Neutrophil (primary cell): ENCODE results near the gene NSUN7.

Experiments
- H3K27ac ChIP-seq: fragments of 200-600 bp; sonication (generic); 2 replicates; pipeline ENCODE4 v1.5.1; 2016; ENCODE audit warnings: mild to moderate bottlenecking, moderate library complexity
- H3K27me3 ChIP-seq: fragments of 200-600 bp; sonication (generic); 2 replicates; pipeline ENCODE4 v1.6.0; 2016; ENCODE audit warnings: mild to moderate bottlenecking
- H3K36me3 ChIP-seq: fragments of 200-600 bp; sonication (generic); 2 replicates; pipeline ENCODE4 v1.5.1; 2017
- H3K4me1 ChIP-seq, 2 experiments: fragments of 200-600 bp in 1 of 2; sonication (generic) in 1 of 2; 1 replicate in 1 of 2; 2 replicates in 1 of 2; pipeline versions ENCODE4 v1.5.1 to v1.6.1; 2013 to 2016; ENCODE audit warnings: low read depth in 1 of 2, low read length in 1 of 2, mild to moderate bottlenecking in 1 of 2, moderate library complexity in 1 of 2; ENCODE audit not compliant: control insufficient read depth in 1 of 2, insufficient read depth in 1 of 2
- H3K4me3 ChIP-seq, 2 experiments: fragments of 200-600 bp in 1 of 2; sonication (generic) in 1 of 2; 1 replicate in 1 of 2; 2 replicates in 1 of 2; pipeline ENCODE4 v1.5.1; 2013 to 2016; ENCODE audit warnings: low read depth in 1 of 2, low read length in 1 of 2, mild to moderate bottlenecking in 1 of 2, moderate library complexity in 1 of 2
- H3K9me3 ChIP-seq: fragments of 200-600 bp; sonication (generic); 2 replicates; pipeline ENCODE4 v1.5.1; 2016
- CTCF ChIP-seq: fragments of 200-600 bp; sonication (generic); IDR thresholded peaks from 2 replicates; pipeline ENCODE4 v1.5.1; 2016; ENCODE audit warnings: antibody characterized with exemption

NSUN7 gene

GRCh38 chr4:40729555-40729954 is 20.2 kb upstream of the NSUN7 start:
- no peak for TF ChIP-seq CTCF
- Histone ChIP-seq H3K27me3 (no peaks in the 10 kb centered on the region), H3K27ac (peak overlapping the region; percentile 98), H3K4me3 (peak overlapping the region; percentile 7 to 19), H3K36me3 (no peaks in the 10 kb centered on the region), H3K9me3 (no peaks in the 10 kb centered on the region), H3K4me1 (peaks cover 53 to 55% of the 10 kb centered on the region in 2 experiments)

GRCh38 chr4:40730091-40730679 is 19.6 kb upstream of the NSUN7 start:
- H3K4me1 ChIP-seq: peaks cover 56% of the 10 kb centered on the region in 2 experiments
- H3K4me3 ChIP-seq: peak overlapping the region; percentile 7 to 19
- H3K27me3 ChIP-seq: no peaks in the 10 kb centered on the region
- H3K27ac ChIP-seq: peak overlapping the region; percentile 98
- H3K36me3 ChIP-seq: no peaks in the 10 kb centered on the region
- no peaks in the 10 kb centered on the region for H3K9me3 ChIP-seq
- no peak for TF ChIP-seq CTCF

GRCh38 chr4:40731361-40731760 is 18.4 kb upstream of the NSUN7 start:
- H3K27me3 ChIP-seq: no peaks in the 10 kb centered on the region
- peak overlapping the region; percentile 98 for H3K27ac ChIP-seq
- peak overlapping the region; percentile 55 to 57 for H3K4me3 ChIP-seq
- TF ChIP-seq CTCF: no peak
- H3K36me3 ChIP-seq: no peaks in the 10 kb centered on the region
- H3K9me3 ChIP-seq: no peaks in the 10 kb centered on the region
- H3K4me1 ChIP-seq: peaks cover 56% of the 10 kb centered on the region in 2 experiments

- Histone ChIP-seq H3K4me1 (peaks cover 56% of the 10 kb centered on the region in 2 experiments), H3K27ac (peak overlapping the region; percentile 98), H3K27me3 (no peaks in the 10 kb centered on the region), H3K36me3 (no peaks in the 10 kb centered on the region), H3K9me3 (no peaks in the 10 kb centered on the region), H3K4me3 (peak overlapping the region; percentile 55 to 57)
- TF ChIP-seq CTCF: no peak
These were observed 17.9 kb upstream of the NSUN7 start for GRCh38 chr4:40731792-40732245.

GRCh38 chr4:40733752-40734151 is 16.0 kb upstream of the NSUN7 start:
- Histone ChIP-seq H3K4me3 (no peak overlapping the region), H3K27ac (peak overlapping the region; percentile 98), H3K36me3 (no peaks in the 10 kb centered on the region), H3K27me3 (no peaks in the 10 kb centered on the region), H3K9me3 (no peaks in the 10 kb centered on the region), H3K4me1 (peaks cover 54 to 56% of the 10 kb centered on the region in 2 experiments)
- no peak for TF ChIP-seq CTCF
